GM19240 (cell line): Measurements from ENCODE around the gene TSPAN3.

Experiments
- DNase-seq: peaks from one replicate; pipeline ENCODE4 v3.0.0; 2011; ENCODE audit warnings: low spot score; ENCODE audit not compliant: insufficient read length

The TSPAN3 gene

DNA sequence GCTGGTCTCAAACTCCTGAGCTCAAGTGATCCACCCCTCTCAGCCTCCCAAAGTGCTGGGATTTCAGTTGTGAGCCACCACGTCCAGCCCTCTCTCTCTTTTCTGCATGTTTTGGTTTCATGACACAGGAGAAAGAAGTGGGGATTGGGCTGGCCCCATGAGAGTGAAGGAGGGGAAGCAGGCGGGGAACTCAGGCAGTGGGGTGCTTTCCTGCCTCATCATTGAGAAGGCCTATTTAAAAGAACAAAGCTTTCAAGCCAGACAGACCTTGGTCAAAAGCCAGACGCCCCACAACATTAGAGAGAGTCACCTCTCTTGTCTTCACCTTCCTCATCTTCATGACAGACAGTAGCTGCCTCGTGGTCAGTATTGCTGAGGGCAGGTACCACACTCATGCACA lies 60.1 kb downstream of the TSPAN3 start:
- DNase-seq: no peak

DNA sequence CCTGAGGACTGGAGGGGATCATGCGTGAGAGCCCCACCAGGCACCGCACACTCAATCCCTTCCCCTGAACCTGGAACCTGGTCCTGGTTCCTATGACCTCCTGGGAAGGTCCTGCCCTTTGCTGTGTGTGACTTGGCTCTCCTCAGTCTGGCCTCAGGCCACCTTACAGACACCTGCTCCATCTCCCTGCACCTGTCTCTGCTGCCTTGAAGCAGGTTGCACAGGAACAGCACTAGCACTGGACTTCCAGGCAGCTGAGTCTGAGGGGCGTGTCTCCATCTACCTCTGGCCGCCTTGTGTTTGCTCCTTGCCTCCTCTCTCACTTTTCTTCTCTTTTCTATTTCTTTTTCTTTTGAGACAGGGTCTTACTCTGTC lies 60.6 kb downstream of the TSPAN3 start:
- DNase-seq: no peak

GRCh38 chr15:77009646-77010311 lies 61.1 kb downstream of the TSPAN3 start:
- DNase-seq: no peak

GRCh38 chr15:77009176-77009575 lies 61.7 kb downstream of the TSPAN3 start:
- DNase-seq: no peak

DNA sequence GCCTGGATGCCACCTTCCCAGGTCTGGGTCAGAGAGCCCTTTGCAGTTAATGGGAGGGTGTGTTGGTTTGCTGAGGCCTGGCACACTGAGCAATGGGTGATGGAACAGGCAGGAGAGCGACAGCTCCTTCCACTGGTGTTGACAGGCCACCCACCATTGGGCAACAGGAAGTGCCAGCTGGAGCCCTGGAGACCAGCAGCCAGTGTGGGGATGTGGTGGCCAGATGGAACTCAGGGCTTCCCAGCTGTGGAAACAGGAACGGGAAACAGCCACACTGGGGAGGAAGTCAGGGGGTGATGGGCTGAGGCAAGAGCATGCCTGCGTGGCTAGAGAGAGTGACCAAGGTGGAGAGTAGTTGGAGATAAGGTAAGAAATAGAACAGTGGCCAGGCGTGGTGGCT lies 66.7 kb downstream of the TSPAN3 start:
- DNase-seq: no peak

DNA sequence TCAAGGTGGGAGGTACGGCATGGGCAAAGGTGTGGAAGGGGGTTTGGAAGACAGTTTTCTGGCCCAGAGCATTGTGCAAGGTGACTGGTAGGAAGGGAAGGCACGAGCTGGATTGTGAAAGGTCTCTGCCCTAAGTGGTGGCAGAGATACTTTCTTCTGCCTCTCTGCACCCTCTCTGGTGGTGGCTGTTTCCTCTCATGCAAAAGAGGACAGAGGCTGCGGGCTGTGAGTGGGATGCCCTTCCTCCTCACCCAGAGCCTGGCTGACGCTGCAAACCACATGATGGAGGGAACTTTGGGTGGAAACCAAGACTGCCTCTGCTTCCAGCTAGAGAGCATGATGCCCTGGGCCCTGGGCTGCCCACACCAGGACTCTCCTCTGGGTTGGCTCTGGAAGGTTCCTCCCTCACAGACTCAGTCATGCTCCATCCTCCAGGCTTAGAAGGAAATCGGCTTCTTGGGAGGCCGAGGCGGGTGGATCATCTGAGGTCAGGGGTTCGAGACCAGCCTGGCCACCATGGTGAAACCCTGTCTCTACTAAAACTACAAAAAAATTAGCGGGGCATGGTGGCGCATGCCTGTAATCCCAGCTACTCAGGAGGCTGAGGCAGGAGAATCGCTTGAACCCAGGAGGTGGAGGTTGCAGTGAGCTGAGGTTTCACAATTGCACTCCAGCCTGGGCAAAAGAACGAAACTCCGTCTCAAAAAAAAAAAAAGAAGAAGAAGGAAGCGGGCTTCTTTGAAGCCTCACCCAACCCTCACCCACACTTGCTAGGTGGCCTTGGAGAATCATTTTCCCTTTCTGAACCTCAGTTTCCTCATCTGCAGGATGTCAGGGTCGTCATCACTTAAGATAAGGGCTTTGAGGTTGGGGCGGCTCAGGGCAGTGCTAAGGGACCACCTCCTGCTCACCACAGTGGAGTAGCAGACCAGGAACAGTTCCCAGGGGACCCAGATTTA lies 67.7 kb downstream of the TSPAN3 start:
- DNase-seq: peak; percentile 53

- no peak for DNase-seq
These were observed 68.5 kb downstream of the TSPAN3 start for GRCh38 chr15:77002436-77002835.

DNA sequence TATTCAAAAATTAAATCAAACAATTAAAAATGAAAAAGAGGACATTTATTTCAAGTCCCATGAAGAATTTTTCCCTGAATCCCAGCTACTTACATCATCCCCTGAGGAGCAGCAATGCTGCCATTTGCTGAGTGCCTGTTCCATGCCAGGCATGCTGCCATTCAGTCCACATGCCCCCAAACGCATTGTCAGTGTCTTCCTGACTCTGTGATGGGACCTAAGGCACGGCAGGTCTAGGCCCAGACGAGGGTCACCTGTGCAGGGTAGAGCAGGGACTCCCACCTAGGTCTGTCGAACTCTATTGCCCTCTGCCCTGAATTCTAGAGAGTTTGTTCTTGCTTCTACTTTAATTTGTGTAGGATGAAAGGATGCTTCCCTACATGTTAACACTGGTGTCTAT lies 68.9 kb downstream of the TSPAN3 start:
- DNase-seq: no peak

GRCh38 chr15:77001351-77001750 lies 69.6 kb downstream of the TSPAN3 start:
- DNase-seq: no peak

DNA sequence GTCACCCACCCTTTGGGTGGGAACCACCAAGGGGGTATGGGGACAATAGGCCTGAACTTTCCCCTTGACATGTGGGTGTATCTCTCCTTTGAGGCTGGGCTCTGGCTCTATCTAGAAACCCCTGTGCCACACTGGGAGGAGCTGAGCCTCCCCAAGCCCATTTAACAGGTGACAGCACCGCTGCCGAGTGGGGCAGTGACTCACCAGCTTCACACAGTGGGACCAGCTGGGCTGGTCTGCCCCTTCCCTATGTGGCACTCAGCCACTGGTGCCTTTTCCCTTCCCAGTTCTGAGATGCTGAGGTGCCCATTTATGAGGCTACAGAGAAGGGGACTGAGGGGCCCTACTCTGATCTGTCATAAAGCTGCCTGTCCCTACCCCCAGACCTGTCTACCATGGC lies 70.9 kb downstream of the TSPAN3 start:
- DNase-seq: no peak

DNA sequence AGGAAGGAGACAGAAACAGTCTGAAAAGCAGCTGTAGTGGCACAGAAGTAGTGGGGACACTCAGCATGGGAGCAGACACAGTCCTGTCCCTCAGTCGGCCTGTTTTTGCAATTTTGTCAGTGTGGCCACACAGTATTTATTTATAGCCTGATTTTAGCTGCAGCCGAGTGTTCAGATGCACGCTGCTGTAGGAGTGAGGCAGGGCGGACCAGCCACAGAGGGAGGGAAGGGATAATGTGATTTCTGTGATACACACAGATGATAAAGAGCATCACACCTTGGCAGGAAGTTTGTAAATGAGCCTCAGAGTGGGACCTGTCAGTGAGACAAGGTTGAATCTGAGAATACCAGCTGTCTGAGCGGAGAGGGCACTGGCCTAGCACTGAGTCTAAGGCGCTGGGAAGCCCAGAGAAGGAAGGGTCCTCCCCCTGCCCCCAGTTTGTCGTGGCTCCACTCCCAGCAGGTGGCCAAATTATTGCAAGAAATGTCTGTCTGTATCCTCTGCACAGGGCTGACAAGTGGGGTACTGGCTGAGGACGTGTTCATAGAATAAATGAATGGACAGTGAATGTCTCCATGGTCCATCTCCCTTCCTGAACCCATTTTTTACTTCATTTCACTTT lies 72.1 kb downstream of the TSPAN3 start:
- no peak for DNase-seq

DNA sequence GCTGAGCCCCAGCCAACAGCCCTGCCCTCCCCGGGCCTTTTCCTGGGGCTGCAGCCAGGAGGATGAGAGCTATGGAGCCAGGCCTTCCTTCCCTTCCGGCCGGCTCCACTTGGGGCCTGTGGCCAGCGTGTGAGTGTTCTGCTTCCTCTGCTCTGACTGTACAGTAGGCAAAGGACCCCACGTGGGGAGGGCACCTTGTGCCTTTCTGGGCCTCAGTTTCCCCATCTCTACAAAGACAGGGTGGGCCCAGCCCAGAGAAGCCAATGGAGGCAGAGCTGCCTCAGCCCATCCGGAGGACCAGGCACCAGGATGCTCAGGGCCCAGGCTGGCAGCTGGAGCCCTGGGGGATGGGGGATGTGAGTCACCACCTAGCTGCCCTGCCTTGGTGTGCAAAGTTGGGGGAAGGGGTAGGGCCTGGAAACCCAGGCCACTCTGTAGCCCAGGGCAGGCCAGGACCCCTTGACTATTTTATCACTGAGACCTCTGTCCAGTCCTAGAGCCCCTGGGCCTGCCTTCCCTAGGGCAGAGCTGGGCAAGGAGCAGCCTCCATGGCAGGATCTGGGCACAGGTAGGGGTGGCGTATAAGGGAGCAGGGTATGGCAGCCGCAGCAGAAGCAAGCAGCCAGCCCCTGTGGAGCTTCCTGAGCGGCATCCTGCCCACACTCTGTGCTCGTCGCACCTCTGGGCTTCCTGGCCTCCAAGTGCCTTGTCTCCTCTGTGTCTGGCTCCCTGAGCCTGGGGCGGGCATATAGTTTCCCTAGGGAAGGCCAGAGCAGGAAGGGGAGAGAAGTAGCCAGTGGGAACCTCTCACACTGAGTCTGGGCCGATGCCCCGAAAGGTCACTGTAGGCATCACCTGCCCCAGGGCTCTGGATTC lies 74.1 kb downstream of the TSPAN3 start:
- no peak for DNase-seq

- DNase-seq: no peak
These were observed 74.8 kb downstream of the TSPAN3 start for GRCh38 chr15:76996076-76996525.

DNA sequence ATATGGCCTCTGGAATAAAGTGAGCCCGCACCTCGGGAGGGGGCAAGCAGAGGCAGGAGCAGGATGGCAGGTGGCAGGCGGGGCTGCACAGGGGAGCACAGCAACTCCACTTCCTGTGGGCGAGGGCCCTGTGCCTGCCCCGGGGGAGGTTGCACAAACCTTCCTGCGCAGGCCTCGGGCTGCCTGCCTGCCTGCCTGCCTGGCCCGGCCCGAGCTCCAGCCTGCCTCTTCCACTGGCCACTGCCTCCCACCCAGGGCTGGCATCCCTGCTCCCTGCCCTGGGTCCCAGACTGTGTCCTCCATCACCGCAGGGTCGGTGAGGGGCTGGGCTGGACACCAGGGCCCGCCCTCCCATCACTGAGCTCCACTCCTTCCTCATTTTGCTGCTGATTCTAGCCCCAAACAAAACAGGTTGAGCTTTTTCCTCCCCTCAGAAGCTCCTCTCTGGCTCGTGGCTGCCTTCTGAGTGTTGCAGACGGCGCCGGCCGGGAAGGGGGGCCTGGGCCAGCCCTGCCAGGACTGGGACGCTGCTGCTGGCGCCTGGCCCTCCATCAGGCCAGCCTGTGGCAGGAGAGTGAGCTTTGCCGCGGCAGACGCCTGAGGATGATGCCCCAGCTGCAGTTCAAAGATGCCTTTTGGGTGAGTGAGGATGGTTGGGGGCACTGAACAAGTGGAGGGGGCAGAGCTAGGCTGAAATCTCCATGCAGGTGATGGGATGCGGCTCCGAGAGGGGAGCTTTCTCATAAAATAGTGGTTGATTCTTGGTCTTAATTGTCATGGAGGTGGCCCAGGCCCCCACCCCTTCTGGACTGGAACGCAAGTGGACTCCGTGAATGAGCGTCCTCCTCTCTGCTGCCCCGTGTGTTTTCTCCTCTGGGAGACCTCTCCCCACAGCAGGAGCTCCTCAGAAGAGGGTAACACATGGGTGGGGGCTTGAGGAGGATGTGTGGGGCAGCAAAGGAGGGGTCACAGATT lies 75.7 kb downstream of the TSPAN3 start, which contains the start of gene PSTPIP1:
Gene PSTPIP1 (plus strand): TSS at position 156 of the 975 bp plus-strand sequence. CDS start 448 bp downstream, at position 604.
- no peak for DNase-seq

GRCh38 chr15:76994496-76994895 lies 76.4 kb downstream of the TSPAN3 start:
- DNase-seq: no peak

GRCh38 chr15:76994001-76994400 lies 76.9 kb downstream of the TSPAN3 start:
- DNase-seq: no peak

- DNase-seq: no peak
These were observed 77.7 kb downstream of the TSPAN3 start for GRCh38 chr15:76993114-76993725.

GRCh38 chr15:76991741-76992645 lies 78.9 kb downstream of the TSPAN3 start:
- no peak for DNase-seq
